Gastrocnemius medialis (tissue), 4 donors: ENCODE results near the gene TMEM117.

ENCODE experiments used
- POLR2A ChIP-seq, 2 donors: fragments of 450-650 bp; IDR thresholded peaks; one replicate each; pipeline ENCODE4 v1.6.1; 2017; ENCODE audit warnings: antibody characterized with exemption in 2 of 2, mild to moderate bottlenecking in 2 of 2, moderate library complexity in 2 of 2
- TF ChIP-seq, protein P1 (sequence below), 5 experiments: fragments of 450-650 bp in 3 of 5; fragments of 200-600 bp in 2 of 5; sonication (generic) in 2 of 5; IDR thresholded peaks in 4 of 5; conservative IDR thresholded peaks in 1 of 5; 1 replicate in 4 of 5; 2 replicates in 1 of 5; pipeline ENCODE4 v1.5.1; 2016 to 2019; ENCODE audit warnings: antibody characterized with exemption in 5 of 5, mild to moderate bottlenecking in 3 of 5, moderate library complexity in 3 of 5

DNA sequence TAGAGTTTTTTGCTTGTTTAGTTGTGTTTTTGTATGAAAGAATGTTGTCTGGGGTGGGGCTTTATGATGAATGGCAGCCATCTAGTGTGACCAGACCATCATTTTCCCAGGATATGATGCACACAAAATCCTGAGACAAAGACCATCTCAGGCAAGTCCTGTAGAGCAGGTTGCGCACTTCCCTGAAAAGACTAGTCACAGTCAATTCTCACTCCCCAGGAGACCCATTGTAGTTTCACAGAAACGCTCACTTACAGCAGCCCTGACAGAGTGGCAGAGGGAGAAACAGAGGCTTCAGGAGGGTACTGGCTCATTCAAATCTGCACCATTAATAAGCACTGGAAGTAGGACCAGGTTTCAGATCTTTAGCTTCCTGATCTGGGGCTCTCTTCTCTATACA is 183.2 kb downstream of the TMEM117 start:
- TF ChIP-seq POLR2A (IDR thresholded peaks at IDR 0.05): no peak
- TF ChIP-seq, protein P1, sequence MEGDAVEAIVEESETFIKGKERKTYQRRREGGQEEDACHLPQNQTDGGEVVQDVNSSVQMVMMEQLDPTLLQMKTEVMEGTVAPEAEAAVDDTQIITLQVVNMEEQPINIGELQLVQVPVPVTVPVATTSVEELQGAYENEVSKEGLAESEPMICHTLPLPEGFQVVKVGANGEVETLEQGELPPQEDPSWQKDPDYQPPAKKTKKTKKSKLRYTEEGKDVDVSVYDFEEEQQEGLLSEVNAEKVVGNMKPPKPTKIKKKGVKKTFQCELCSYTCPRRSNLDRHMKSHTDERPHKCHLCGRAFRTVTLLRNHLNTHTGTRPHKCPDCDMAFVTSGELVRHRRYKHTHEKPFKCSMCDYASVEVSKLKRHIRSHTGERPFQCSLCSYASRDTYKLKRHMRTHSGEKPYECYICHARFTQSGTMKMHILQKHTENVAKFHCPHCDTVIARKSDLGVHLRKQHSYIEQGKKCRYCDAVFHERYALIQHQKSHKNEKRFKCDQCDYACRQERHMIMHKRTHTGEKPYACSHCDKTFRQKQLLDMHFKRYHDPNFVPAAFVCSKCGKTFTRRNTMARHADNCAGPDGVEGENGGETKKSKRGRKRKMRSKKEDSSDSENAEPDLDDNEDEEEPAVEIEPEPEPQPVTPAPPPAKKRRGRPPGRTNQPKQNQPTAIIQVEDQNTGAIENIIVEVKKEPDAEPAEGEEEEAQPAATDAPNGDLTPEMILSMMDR (IDR thresholded peaks at IDR 0.05 in 4 of 5, conservative IDR thresholded peaks at IDR 0.05 in 1 of 5): no peak
